EH (cell line): Measurements from ENCODE around the gene GBE1.

Experiments
- DNase-seq: peaks from one replicate; pipeline ENCODE4 v3.0.0-alpha.2; 2015; ENCODE audit warnings: low read depth

Gene GBE1

GRCh38 chr3:81468391-81468790 lies 293.1 kb downstream of the GBE1 start:
- DNase-seq, result no peak

GRCh38 chr3:81466201-81466560 lies 295.3 kb downstream of the GBE1 start:
- DNase-seq, result no peak

GRCh38 chr3:81465510-81466200 lies 295.8 kb downstream of the GBE1 start:
- DNase-seq, result no peak

- DNase-seq, result peak; percentile 42
These were observed 297.7 kb downstream of the GBE1 start for GRCh38 chr3:81463781-81464180.

GRCh38 chr3:81462921-81463320 lies 298.5 kb downstream of the GBE1 start:
- no peak for DNase-seq

GRCh38 chr3:81459733-81460132 lies 301.7 kb downstream of the GBE1 start:
- DNase-seq, result no peak

- DNase-seq, result peak; percentile 21
These were observed 309.0 kb downstream of the GBE1 start for GRCh38 chr3:81452418-81452817.

GRCh38 chr3:81451611-81452010 lies 309.8 kb downstream of the GBE1 start:
- peak; percentile 75 for DNase-seq

- DNase-seq, result no peak
These were observed 310.3 kb downstream of the GBE1 start for GRCh38 chr3:81451140-81451539.

GRCh38 chr3:81446806-81447205 lies 314.6 kb downstream of the GBE1 start:
- no peak for DNase-seq

- no peak for DNase-seq
These were observed 315.7 kb downstream of the GBE1 start for GRCh38 chr3:81445712-81446111.

- DNase-seq, result no peak
These were observed 316.5 kb downstream of the GBE1 start for GRCh38 chr3:81444817-81445460.

GRCh38 chr3:81443958-81444357 lies 317.5 kb downstream of the GBE1 start:
- peak; percentile 24 for DNase-seq

- no peak for DNase-seq
These were observed 318.0 kb downstream of the GBE1 start for GRCh38 chr3:81443457-81443782.

- no peak for DNase-seq
These were observed 318.5 kb downstream of the GBE1 start for GRCh38 chr3:81442758-81443456.

GRCh38 chr3:81440661-81441060 lies 320.8 kb downstream of the GBE1 start:
- DNase-seq, result no peak
